MM.1S (cell line): ENCODE data around the gene TIFAB.

ENCODE experiments used
- DNase-seq: peaks from one replicate; pipeline ENCODE4 v3.0.0-alpha.2; 2015
- H2AFZ ChIP-seq: fragments of 300-600 bp; sonication (generic); 2 replicates; pipeline ENCODE4 v1.6.0; 2016; ENCODE audit warnings: antibody characterized with exemption, low read length
- H3F3A ChIP-seq: fragments of 300-600 bp; sonication (generic); 2 replicates; pipeline ENCODE4 v1.6.1; 2016; ENCODE audit warnings: mild to moderate bottlenecking, antibody characterized with exemption, low read length, moderate library complexity, mixed read lengths; ENCODE audit not compliant: insufficient read depth
- H3K27ac ChIP-seq: fragments of 300-600 bp; sonication (generic); 2 replicates; pipeline ENCODE4 v1.5.1; 2016; ENCODE audit warnings: mild to moderate bottlenecking, low read length
- H3K27me3 ChIP-seq: fragments of 300-600 bp; sonication (generic); replicated peaks from 2 replicates; pipeline ENCODE4 v1.6.0; 2016; ENCODE audit warnings: low read length; ENCODE audit not compliant: insufficient read depth
- H3K36me3 ChIP-seq: fragments of 300-600 bp; sonication (generic); replicated peaks from 2 replicates; pipeline ENCODE4 v1.6.1; 2016; ENCODE audit warnings: mild to moderate bottlenecking, low read length, mixed read lengths; ENCODE audit not compliant: insufficient read depth
- H3K4me1 ChIP-seq: fragments of 300-600 bp; sonication (generic); 2 replicates; pipeline ENCODE4 v1.6.1; 2016; ENCODE audit warnings: low read length, mixed read lengths
- H3K4me2 ChIP-seq: fragments of 300-600 bp; sonication (generic); 2 replicates; pipeline ENCODE4 v1.6.0; 2016; ENCODE audit warnings: low read depth, low read length
- H3K4me3 ChIP-seq: fragments of 300-600 bp; sonication (generic); 2 replicates; pipeline ENCODE4 v1.5.1; 2016; ENCODE audit warnings: low read length, mixed read lengths
- H3K79me2 ChIP-seq: fragments of 300-600 bp; sonication (generic); 2 replicates; pipeline ENCODE4 v1.6.1; 2016; ENCODE audit warnings: mixed run types, low read length, mixed read lengths
- H3K9ac ChIP-seq: fragments of 300-600 bp; sonication (generic); 2 replicates; pipeline ENCODE4 v1.6.1; 2016; ENCODE audit warnings: low read length, mixed read lengths
- H3K9me2 ChIP-seq: fragments of 300-600 bp; sonication (generic); replicated peaks from 2 replicates; pipeline ENCODE4 v1.6.1; 2016; ENCODE audit warnings: mild to moderate bottlenecking, low read length, mixed read lengths; ENCODE audit not compliant: insufficient read depth
- H3K9me3 ChIP-seq: fragments of 300-600 bp; sonication (generic); replicated peaks from 2 replicates; pipeline ENCODE4 v1.6.1; 2016; ENCODE audit warnings: mild to moderate bottlenecking, low read length, mixed read lengths; ENCODE audit not compliant: insufficient read depth
- H4K20me1 ChIP-seq: fragments of 300-600 bp; sonication (generic); 2 replicates; pipeline ENCODE4 v1.6.1; 2016; ENCODE audit warnings: mild to moderate bottlenecking, low read length, moderate library complexity, mixed read lengths; ENCODE audit not compliant: insufficient read depth
- EZH2 ChIP-seq: fragments of 300-600 bp; sonication (generic); optimal IDR thresholded peaks from 2 replicates; pipeline ENCODE3; 2017; ENCODE audit warnings: low read depth, mild to moderate bottlenecking, antibody characterized with exemption, low read length, mixed read lengths
- EZH2phosphoT487 ChIP-seq: fragments of 300-600 bp; sonication (generic); IDR thresholded peaks from 2 replicates; pipeline ENCODE4 v1.6.1; 2018; ENCODE audit warnings: antibody characterized with exemption, low read length
- TF ChIP-seq, protein P1 (sequence below): fragments of 300-600 bp; sonication (generic); IDR thresholded peaks from 2 replicates; pipeline ENCODE4 v1.5.1; 2016; ENCODE audit warnings: antibody characterized with exemption, low read length, mixed read lengths

Gene TIFAB

DNA sequence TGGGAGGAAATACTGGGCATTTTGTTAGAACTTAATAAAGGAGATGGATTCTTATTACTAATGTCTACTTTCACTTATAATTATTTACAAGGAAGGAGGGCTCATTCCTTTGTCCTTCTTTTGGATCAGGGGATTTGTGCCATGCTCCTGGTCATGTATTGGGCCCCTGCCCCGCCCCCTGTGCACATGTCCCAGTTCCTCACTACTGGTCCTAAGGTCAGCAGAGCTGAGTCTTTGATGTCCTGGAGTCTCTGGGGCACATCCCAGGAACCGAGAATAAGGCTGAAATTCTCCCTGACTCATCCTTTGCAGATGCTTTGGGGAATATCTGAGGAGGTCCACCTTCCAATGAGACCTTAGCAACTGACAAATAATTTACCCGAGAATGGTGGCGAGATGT is 19.6 kb upstream of the TIFAB start:
- H3K36me3 ChIP-seq, result no peaks in the 10 kb centered on the region
- no peak overlapping the region for H2AFZ ChIP-seq
- H3K9me2 ChIP-seq, result no peaks in the 10 kb centered on the region
- no peaks in the 10 kb centered on the region for H3K27me3 ChIP-seq
- no peak overlapping the region for H3K9ac ChIP-seq
- H4K20me1 ChIP-seq, result no peaks in the 10 kb centered on the region
- no peak for TF ChIP-seq EZH2phosphoT487
- TF ChIP-seq, protein P1, sequence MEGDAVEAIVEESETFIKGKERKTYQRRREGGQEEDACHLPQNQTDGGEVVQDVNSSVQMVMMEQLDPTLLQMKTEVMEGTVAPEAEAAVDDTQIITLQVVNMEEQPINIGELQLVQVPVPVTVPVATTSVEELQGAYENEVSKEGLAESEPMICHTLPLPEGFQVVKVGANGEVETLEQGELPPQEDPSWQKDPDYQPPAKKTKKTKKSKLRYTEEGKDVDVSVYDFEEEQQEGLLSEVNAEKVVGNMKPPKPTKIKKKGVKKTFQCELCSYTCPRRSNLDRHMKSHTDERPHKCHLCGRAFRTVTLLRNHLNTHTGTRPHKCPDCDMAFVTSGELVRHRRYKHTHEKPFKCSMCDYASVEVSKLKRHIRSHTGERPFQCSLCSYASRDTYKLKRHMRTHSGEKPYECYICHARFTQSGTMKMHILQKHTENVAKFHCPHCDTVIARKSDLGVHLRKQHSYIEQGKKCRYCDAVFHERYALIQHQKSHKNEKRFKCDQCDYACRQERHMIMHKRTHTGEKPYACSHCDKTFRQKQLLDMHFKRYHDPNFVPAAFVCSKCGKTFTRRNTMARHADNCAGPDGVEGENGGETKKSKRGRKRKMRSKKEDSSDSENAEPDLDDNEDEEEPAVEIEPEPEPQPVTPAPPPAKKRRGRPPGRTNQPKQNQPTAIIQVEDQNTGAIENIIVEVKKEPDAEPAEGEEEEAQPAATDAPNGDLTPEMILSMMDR, result no peak
- no peaks in the 10 kb centered on the region for H3K79me2 ChIP-seq
- H3K9me3 ChIP-seq, result no peaks in the 10 kb centered on the region
- no peak overlapping the region for H3K4me3 ChIP-seq
- no peak overlapping the region for H3K4me2 ChIP-seq
- H3K27ac ChIP-seq, result no peak overlapping the region
- DNase-seq, result no peak
- no peaks in the 10 kb centered on the region for H3F3A ChIP-seq
- no peaks in the 10 kb centered on the region for H3K4me1 ChIP-seq

DNA sequence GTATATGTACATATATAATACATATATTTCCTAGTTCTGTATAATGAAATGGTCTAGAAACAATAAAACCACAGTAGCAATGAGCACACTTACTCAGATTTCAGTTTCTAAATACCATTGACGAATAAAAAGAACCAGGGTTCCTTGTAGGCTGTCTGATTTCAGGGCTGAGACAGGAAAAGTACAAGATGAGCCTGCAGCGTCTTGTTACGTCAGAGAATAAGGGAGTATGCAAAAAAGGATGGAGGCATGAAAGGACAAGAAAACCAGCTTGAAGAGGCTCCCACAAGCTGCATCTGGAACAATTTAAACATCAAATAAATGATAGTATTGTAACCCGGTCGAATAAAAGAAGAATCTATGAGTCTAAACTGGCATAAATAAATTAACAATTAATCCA is 17.8 kb upstream of the TIFAB start:
- Histone ChIP-seq H3K9me2 (no peaks in the 10 kb centered on the region), H3K27me3 (no peaks in the 10 kb centered on the region), H3K27ac (no peak overlapping the region), H3K4me3 (no peak overlapping the region), H3K79me2 (no peaks in the 10 kb centered on the region), H3K36me3 (no peaks in the 10 kb centered on the region), H3K9ac (no peak overlapping the region), H3K4me2 (no peak overlapping the region), H3F3A (no peaks in the 10 kb centered on the region), H4K20me1 (no peaks in the 10 kb centered on the region), H3K9me3 (no peaks in the 10 kb centered on the region), H2AFZ (no peak overlapping the region), H3K4me1 (no peaks in the 10 kb centered on the region)
- DNase-seq, result no peak
- TF ChIP-seq EZH2, result no peak
- no peak for TF ChIP-seq EZH2phosphoT487
- TF ChIP-seq, protein P1, result no peak

DNA sequence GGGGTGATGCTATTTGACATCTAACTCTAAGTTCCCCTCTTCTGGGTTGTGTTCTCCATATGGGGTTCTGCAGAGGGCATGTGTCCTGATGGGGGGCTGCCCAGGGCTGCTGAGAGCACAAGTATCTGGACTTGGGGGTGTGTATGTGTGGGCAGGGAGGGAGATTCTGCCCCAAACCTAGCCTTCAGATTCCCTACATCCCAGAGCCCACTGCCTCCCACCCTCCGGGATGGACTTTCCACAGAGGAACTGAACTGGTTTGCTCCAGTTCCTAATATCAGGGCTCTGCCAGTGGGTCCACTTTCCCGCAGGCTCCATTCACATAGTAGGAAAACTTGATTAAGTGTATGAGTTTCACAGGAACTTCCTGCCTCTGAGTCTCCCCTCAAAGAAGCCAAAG is 16.4 kb upstream of the TIFAB start:
- Histone ChIP-seq H3K36me3 (no peaks in the 10 kb centered on the region), H3K27ac (no peak overlapping the region), H3K9me2 (no peaks in the 10 kb centered on the region), H3F3A (no peaks in the 10 kb centered on the region), H3K9me3 (no peaks in the 10 kb centered on the region), H3K27me3 (no peaks in the 10 kb centered on the region), H3K4me1 (no peaks in the 10 kb centered on the region), H3K4me3 (no peak overlapping the region), H3K9ac (no peak overlapping the region), H3K4me2 (no peak overlapping the region), H2AFZ (no peak overlapping the region), H4K20me1 (no peaks in the 10 kb centered on the region), H3K79me2 (no peaks in the 10 kb centered on the region)
- DNase-seq, result no peak
- TF ChIP-seq EZH2phosphoT487 (no peak), EZH2 (no peak)
- TF ChIP-seq, protein P1, result no peak
